ENCODE measurements around the gene IQUB.
"Not testable (repeated sequence)": the region's sequence is repeated elsewhere in the genome, so short reads cannot be mapped to it uniquely, and the experiment has no call there.

Gene IQUB

GRCh38 chr7:123532788-123533552 lies 1.4 kb downstream of the IQUB start:
- not testable (repeated sequence) for H3K36me3 Mint-ChIP-seq, H3K9me3 Mint-ChIP-seq, H3K27ac Mint-ChIP-seq
- Mint-ChIP-seq H3K4me3 (peak overlapping the region; percentile 16 to 54), H3K27me3 (peaks cover 17 to 21% of the 10 kb centered on the region in 2 donors), H3K4me1 (peaks cover 13 to 14% of the 10 kb centered on the region in 2 donors)
- DNase-seq = peak; percentile 48
- peak; percentile 33 to 36 for ATAC-seq (replicated peaks)

DNA sequence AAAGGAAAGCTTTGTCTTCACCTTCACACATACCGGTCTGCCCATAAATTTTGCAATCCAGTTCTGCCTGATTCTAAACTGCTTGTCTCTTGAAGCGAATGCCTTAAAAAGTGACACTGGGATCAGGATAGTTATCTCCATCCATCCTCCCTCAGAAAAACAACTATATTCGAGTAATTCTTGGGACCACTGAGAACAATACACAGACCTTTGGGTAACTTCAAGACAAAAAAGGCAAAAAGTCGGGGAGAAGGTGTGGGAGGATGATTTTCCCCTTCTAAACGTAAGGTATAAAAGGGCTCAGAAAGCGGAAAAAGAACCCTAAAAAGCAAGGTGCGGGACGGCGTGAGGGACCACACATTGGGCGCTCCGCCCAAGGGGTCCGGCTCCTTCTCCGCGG lies 2.1 kb downstream of the IQUB start:
- H3K9me3 Mint-ChIP-seq, H3K36me3 Mint-ChIP-seq, H3K27ac Mint-ChIP-seq, DNase-seq: not testable (repeated sequence)
- H3K4me1 Mint-ChIP-seq = peaks cover 13 to 14% of the 10 kb centered on the region in 2 donors
- H3K4me3 Mint-ChIP-seq = peak overlapping the region; percentile 12 to 65
- peak; percentile 9 to 10 for ATAC-seq (replicated peaks)
- peaks cover 17 to 21% of the 10 kb centered on the region in 2 donors for H3K27me3 Mint-ChIP-seq

DNA sequence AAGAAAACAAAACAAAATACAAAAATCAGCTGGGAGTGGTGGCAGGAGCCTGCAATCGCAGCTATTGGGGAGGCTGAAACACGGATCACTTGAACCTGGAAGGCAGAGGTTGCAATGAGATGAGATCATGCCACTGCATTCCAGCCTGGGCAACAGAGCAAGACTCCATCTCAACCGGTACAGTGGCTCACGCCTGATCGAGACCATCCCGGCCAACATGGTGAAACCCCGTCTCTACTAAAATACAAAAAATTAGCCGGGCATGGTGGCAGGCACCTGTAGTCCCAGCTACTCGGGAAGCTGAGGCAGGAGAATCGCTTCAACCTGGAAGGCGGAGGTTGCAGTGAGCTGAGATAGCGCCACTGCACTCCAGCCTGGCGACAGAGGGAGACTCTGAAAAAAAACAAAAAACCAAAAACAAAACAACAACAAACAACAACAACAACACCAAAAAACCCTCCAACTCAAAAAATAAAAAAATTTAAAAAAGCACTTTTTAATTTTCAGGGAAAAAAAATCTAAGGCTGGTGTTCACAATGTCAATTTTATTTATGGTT lies 4.3 kb downstream of the IQUB start:
- not testable (repeated sequence) for H3K27ac Mint-ChIP-seq

GRCh38 chr7:123528265-123528664 lies 6.1 kb downstream of the IQUB start:
- peaks cover 5 to 21% of the 10 kb centered on the region in 2 donors for H3K27me3 Mint-ChIP-seq
- peaks cover 0 to 1% of the 10 kb centered on the region in 2 donors for H3K9me3 Mint-ChIP-seq
- no peak overlapping the region for H3K4me3 Mint-ChIP-seq
- ATAC-seq (replicated peaks) = no peak
- H3K27ac Mint-ChIP-seq = no peak overlapping the region
- H3K4me1 Mint-ChIP-seq = peaks cover 3 to 4% of the 10 kb centered on the region in 2 donors
- H3K36me3 Mint-ChIP-seq = no peaks in the 10 kb centered on the region
- DNase-seq = no peak

More for the DNA sequence above, 4.3 kb downstream of the IQUB start:
- H3K36me3 Mint-ChIP-seq; DNase-seq; H3K4me3 Mint-ChIP-seq; ATAC-seq (replicated peaks); H3K9me3 Mint-ChIP-seq: not testable (repeated sequence)
- peaks cover 13 to 14% of the 10 kb centered on the region in 2 donors for H3K4me1 Mint-ChIP-seq
- H3K27me3 Mint-ChIP-seq = peaks cover 17 to 25% of the 10 kb centered on the region in 2 donors

GRCh38 chr7:123527712-123528225 lies 6.6 kb downstream of the IQUB start:
- not testable (repeated sequence) for H3K36me3 Mint-ChIP-seq; H3K27ac Mint-ChIP-seq; ATAC-seq (replicated peaks); DNase-seq; H3K9me3 Mint-ChIP-seq; H3K4me1 Mint-ChIP-seq; H3K4me3 Mint-ChIP-seq
- peaks cover 3 to 19% of the 10 kb centered on the region in 2 donors for H3K27me3 Mint-ChIP-seq

DNA sequence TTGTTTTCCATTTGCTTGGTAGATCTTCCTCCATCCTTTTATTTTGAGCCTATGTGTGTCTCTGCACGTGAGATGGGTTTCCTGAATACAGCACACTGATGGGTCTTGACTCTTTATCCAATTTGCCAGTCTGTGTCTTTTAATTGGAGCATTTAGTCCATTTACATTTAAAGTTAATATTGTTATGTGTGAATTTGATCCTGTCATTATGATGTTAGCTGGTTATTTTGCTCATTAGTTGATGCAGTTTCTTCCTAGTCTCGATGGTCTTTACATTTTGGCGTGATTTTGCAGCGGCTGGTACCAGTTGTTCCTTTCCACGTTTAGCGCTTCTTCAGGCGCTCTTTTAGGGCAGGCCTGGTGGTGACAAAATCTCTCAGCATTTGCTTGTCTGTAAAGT lies 7.9 kb downstream of the IQUB start:
- H3K4me3 Mint-ChIP-seq; H3K4me1 Mint-ChIP-seq; ATAC-seq (replicated peaks); H3K9me3 Mint-ChIP-seq; DNase-seq; H3K27ac Mint-ChIP-seq; H3K36me3 Mint-ChIP-seq: not testable (repeated sequence)
- H3K27me3 Mint-ChIP-seq = peaks cover 3 to 10% of the 10 kb centered on the region in 2 donors

DNA sequence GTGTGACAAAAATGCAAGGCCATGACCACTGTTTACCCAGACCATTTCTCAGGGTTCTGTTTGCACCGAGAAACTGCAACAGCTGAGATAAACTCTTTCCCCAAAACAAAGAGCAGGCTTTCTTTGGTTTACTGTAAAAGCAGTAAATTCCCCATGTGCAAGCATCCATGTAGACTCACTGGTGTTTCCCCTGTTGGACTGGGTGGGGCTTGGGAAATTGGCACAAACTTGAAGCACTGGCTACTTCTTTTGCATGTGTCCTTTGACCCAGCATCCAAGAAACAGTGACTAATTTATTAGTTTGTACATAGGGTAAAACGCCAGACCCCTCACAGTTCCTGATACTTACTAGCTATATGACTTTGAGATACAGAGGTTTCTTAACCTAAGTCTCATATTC lies 12.3 kb downstream of the IQUB start:
- H3K27me3 Mint-ChIP-seq = peaks cover 0 to 17% of the 10 kb centered on the region in 2 donors
- peaks cover 0 to 1% of the 10 kb centered on the region in 2 donors for H3K9me3 Mint-ChIP-seq
- no peak overlapping the region for H3K27ac Mint-ChIP-seq
- ATAC-seq (replicated peaks) (no peak), DNase-seq (no peak)
- no peaks in the 10 kb centered on the region for H3K4me1 Mint-ChIP-seq
- no peaks in the 10 kb centered on the region for H3K36me3 Mint-ChIP-seq
- H3K4me3 Mint-ChIP-seq = no peak overlapping the region

DNA sequence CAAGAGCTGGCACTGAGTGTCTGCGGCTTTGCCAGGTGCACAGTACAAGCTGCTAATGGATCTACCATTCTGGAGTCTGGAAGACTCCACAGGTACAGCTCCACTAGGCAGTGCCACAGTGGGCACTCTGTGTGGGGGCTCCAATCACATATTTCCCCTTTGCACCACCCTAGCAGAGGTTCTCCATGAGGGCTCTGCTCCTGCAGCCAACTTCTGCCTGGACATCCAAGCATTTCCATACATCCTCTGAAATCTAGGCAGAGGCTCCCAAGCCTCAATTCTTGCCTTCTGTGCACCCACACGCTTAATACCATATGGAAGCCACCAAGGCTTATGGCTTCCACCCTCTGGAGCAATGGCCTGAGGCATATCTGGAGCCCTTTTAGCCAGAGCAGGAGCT lies 29.2 kb downstream of the IQUB start:
- Mint-ChIP-seq H3K9me3 (peaks cover 18 to 20% of the 10 kb centered on the region in 2 donors), H3K4me1 (no peaks in the 10 kb centered on the region), H3K27ac (no peak overlapping the region), H3K36me3 (peaks cover 3% of the 10 kb centered on the region in 2 donors), H3K4me3 (no peak overlapping the region), H3K27me3 (peaks cover 21 to 42% of the 10 kb centered on the region in 2 donors)
- ATAC-seq (replicated peaks) (no peak), DNase-seq (no peak)

DNA sequence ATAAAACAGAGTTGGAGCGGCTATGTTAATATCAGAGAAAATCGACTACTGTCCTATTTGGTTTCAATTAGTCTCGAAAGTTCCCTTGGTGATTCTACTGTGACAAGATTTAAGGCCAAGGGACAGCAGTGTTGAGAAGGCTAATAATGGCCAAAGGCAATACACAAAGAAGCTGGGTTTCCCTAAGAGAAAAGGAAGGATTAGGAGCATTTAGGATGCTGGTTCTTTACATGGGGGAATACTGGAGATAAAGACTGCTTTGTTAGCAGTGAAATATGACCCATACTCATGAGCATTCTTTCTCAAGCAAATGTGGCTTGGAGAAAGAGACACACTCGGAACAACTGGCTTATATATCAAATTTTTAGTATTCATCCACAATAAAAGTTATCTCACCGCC lies 32.2 kb downstream of the IQUB start:
- H3K4me3 Mint-ChIP-seq = no peak overlapping the region
- no peak overlapping the region for H3K27ac Mint-ChIP-seq
- no peak for ATAC-seq (replicated peaks)
- H3K4me1 Mint-ChIP-seq = no peaks in the 10 kb centered on the region
- H3K36me3 Mint-ChIP-seq = peaks cover 3% of the 10 kb centered on the region in 2 donors
- peaks cover 28 to 53% of the 10 kb centered on the region in 2 donors for H3K27me3 Mint-ChIP-seq
- no peak for DNase-seq
- peaks cover 18 to 20% of the 10 kb centered on the region in 2 donors for H3K9me3 Mint-ChIP-seq

DNA sequence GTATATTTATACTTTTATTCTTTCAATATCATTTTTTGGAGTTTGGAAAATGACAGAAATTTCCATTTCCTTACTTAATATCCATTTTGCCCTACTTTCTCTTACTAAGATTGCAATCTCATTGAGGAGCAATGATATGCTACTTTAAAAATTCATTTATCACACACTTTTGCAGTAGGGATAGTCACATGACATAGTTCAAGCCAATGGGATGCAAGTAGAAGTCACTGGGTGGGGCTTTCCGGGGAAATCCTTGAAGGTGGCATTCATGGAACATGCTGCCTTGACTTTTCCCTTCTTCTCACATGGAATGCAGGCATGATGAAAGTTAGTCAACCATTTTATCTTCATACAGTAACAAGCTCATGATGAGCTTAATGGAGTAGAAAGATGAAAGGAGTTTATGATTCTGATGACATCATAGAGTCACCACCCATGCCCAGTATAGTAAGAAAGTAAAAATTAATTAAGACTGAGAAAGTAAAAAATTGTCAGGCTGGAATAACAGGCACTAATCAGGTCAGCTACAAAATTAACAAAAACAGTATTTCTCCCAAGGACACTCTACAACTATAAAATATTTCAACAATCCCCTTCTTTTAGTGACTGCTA lies 33.4 kb downstream of the IQUB start:
- Mint-ChIP-seq H3K36me3 (peaks cover 2 to 3% of the 10 kb centered on the region in 2 donors), H3K9me3 (peaks cover 14 to 15% of the 10 kb centered on the region in 2 donors), H3K27ac (no peak overlapping the region), H3K27me3 (peaks cover 35 to 47% of the 10 kb centered on the region in 2 donors), H3K4me1 (no peaks in the 10 kb centered on the region), H3K4me3 (no peak overlapping the region)
- DNase-seq (no peak), ATAC-seq (replicated peaks) (no peak)

DNA sequence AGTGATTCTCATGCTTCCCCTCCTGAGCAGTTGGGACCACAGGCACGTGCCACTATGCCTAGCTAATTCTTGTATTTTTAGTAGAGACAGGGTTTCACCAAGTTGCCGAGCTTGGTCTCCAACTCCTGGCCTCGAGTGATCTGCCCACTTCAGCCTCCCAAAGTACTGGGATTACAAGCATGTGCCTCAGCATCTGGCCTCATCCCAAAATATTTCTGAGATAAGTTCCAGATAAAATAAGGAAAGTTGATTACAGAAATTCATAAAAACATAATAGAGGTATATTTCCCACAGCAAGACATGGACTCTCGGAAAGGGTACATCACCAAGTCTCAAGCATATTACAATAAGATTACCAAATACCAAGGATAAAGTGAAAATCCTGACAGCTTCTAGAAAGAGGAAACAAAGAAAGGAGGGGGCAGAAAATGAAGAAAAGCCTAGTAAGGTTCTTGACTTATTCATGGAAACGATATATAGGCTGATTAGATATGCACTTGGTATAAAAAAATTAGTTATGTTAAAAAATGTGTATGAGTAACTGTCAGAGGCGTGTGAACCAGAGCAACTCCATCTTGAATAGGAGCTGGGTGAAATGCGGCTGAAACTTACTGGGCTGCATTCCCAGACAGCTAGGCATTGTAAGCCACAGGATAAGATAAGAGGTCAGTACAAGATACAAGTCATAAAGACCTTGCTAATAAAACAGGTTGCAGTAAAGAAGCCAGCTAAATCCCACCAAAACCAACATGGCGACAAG lies 35.0 kb downstream of the IQUB start:
- DNase-seq = no peak
- Mint-ChIP-seq H3K36me3 (no peaks in the 10 kb centered on the region), H3K9me3 (peaks cover 2 to 4% of the 10 kb centered on the region in 2 donors), H3K4me1 (no peaks in the 10 kb centered on the region), H3K27me3 (peaks cover 35 to 38% of the 10 kb centered on the region in 2 donors), H3K27ac (no peak overlapping the region), H3K4me3 (no peak overlapping the region)
- no peak for ATAC-seq (replicated peaks)

- Mint-ChIP-seq H3K9me3 (no peaks in the 10 kb centered on the region), H3K27me3 (peaks cover 33 to 35% of the 10 kb centered on the region in 2 donors), H3K4me1 (no peaks in the 10 kb centered on the region), H3K27ac (no peak overlapping the region), H3K36me3 (no peaks in the 10 kb centered on the region), H3K4me3 (no peak overlapping the region)
- no peak for ATAC-seq (replicated peaks)
- no peak for DNase-seq
Observed at GRCh38 chr7:123498601-123499000, 35.8 kb downstream of the IQUB start.

- Mint-ChIP-seq H3K4me3 (no peak overlapping the region), H3K27me3 (peaks cover 33 to 35% of the 10 kb centered on the region in 2 donors), H3K4me1 (no peaks in the 10 kb centered on the region), H3K27ac (no peak overlapping the region), H3K36me3 (no peaks in the 10 kb centered on the region), H3K9me3 (no peaks in the 10 kb centered on the region)
- no peak for DNase-seq
- ATAC-seq (replicated peaks) = no peak
Observed at GRCh38 chr7:123498031-123498430, 36.4 kb downstream of the IQUB start.

- Mint-ChIP-seq H3K27me3 (peaks cover 10 to 19% of the 10 kb centered on the region in 2 donors), H3K27ac (no peak overlapping the region), H3K9me3 (peaks cover 0 to 1% of the 10 kb centered on the region in 2 donors), H3K4me1 (no peaks in the 10 kb centered on the region), H3K4me3 (no peak overlapping the region), H3K36me3 (no peaks in the 10 kb centered on the region)
- DNase-seq (no peak), ATAC-seq (replicated peaks) (peak in 1 of 2 donors; percentile 48)
Observed at GRCh38 chr7:123494193-123494796, 40.1 kb downstream of the IQUB start.

Data from stimulated activated naive B cell treated with anti-CD40 and anti-IgM and Interleukin-4, amounts not matched to agents 10 μg/mL and 1 μg/mL and 100 μg/mL, for 72 hours (primary cell).